Spleen (tissue), 11 donors: ENCODE data around the gene TRIO. TPM values are rescaled to one million over a fixed set of nuclear protein-coding genes. Genes with fewer than 3 reads are reported as not detected.

Source experiments
- DNase-seq: peaks from one replicate; pipeline ENCODE4 v3.0.0-alpha.2; 2020
- H3K27ac ChIP-seq, 8 donors: fragments of 200-600 bp; sonication (generic) in 7 of 8; 1 replicate in 4 of 8; 2 replicates in 4 of 8; pipeline versions ENCODE4 v1.5.0 to v1.8.0; 2016 to 2021; ENCODE audit warnings: inconsistent platforms in 4 of 8, mild to moderate bottlenecking in 4 of 8, moderate library complexity in 1 of 8
- H3K27me3 ChIP-seq, 7 donors: fragments of 200-600 bp; sonication (generic) in 6 of 7; replicated peaks in 1 of 7; 1 replicate in 4 of 7; 2 replicates in 3 of 7; pipeline versions ENCODE4 v1.5.0 to v1.8.0; 2016 to 2021; ENCODE audit warnings: inconsistent platforms in 3 of 7, mild to moderate bottlenecking in 1 of 7
- H3K36me3 ChIP-seq, 6 donors: fragments of 200-600 bp; sonication (generic) in 5 of 6; 1 replicate in 4 of 6; 2 replicates in 2 of 6; pipeline versions ENCODE4 v1.5.0 to v1.8.0; 2016 to 2021; ENCODE audit warnings: inconsistent platforms in 2 of 6
- H3K4me1 ChIP-seq, 6 donors: fragments of 200-600 bp; sonication (generic) in 5 of 6; 1 replicate in 3 of 6; 2 replicates in 3 of 6; pipeline versions ENCODE4 v1.5.0 to v1.8.0; 2016 to 2021; ENCODE audit warnings: inconsistent platforms in 3 of 6
- H3K4me3 ChIP-seq, 8 donors: fragments of 200-600 bp; sonication (generic) in 7 of 8; 1 replicate in 4 of 8; 2 replicates in 4 of 8; pipeline versions ENCODE4 v1.5.0 to v1.8.0; 2016 to 2021; ENCODE audit warnings: inconsistent platforms in 4 of 8, mild to moderate bottlenecking in 4 of 8, moderate library complexity in 2 of 8
- H3K9me3 ChIP-seq, 8 donors: fragments of 200-600 bp; sonication (generic) in 7 of 8; 1 replicate in 4 of 8; 2 replicates in 4 of 8; pipeline versions ENCODE4 v1.5.0 to v1.8.0; 2016 to 2021; ENCODE audit warnings: inconsistent platforms in 4 of 8
- POLR2A ChIP-seq, 3 donors: fragments of 450-650 bp; IDR thresholded peaks; one replicate each; pipeline ENCODE4 v1.5.1; 2017; ENCODE audit warnings: antibody characterized with exemption in 3 of 3, mild to moderate bottlenecking in 1 of 3
- POLR2AphosphoS5 ChIP-seq, 3 donors: sonication (generic); formaldehyde crosslinking; IDR thresholded peaks; one replicate each; pipeline ENCODE4 v1.5.1; 2017; ENCODE audit warnings: antibody characterized with exemption in 3 of 3
- WGBS, 5 donors: extraction: QIAGEN DNeasy Blood & Tissue Kit in 3 of 5; methylation state at CpG; one replicate each; pipeline versions ENCODE4 v1.1.5 to v1.1.7; 2013 to 2018; 5-methylcytosine and 5-hydroxymethylcytosine counted together
- intact Hi-C: fragments of 100-400 bp; cut with DNase I; formaldehyde crosslinking; loops from one replicate; pipeline ENCODE4 v1.15.0; 2023; ENCODE audit warnings: low total_unique reads
- polyA plus RNA-seq, 3 donors: library from polyadenylated mRNA; stranded (reverse); fragments of 200-250 nt; gene quantifications; one replicate each; pipeline ENCODE4 v1.2.1, GENCODE V29; 2013
- total RNA-seq, 7 donors: library from RNA; depleted of rRNA in 3 of 7; stranded (reverse); fragments of >200 nt in 3 of 7; fragmentation: NEBNext Ultra II Directional in 4 of 7; extraction: Animal tissue kit (Norgen Biotek cat#: 25700) in 4 of 7; gene quantifications; one replicate each; pipeline versions ENCODE4 v1.1.0 to v1.2.1, GENCODE V29; 2016 to 2021
- TF ChIP-seq, protein P1 (sequence below), 11 experiments: fragments of 200-600 bp in 7 of 11; fragments of 450-650 bp in 4 of 11; sonication (generic) in 4 of 11; IDR thresholded peaks in 8 of 11; conservative IDR thresholded peaks in 3 of 11; 1 replicate in 7 of 11; 2 replicates in 4 of 11; pipeline versions ENCODE4 v1.4.0 to v1.8.0; 2016 to 2021; ENCODE audit warnings: antibody characterized with exemption in 11 of 11, inconsistent platforms in 4 of 11, mild to moderate bottlenecking in 1 of 11
- donor health status: healthy with polysubstance abuse.
- donor health status: DM: no; HTN: no; CAD: no; lungs with moderate emphysema.
- donor health status: DM: no; HTN: no; CAD: no.
- donor health status: Bipolar disorder and iron deficiency.
- donor health status: healthy.
- donor health status: DM: no; HTN: no; CAD: no.
- donor health status: DM: yes; HTN: yes; CAD: no.

The TRIO gene
- total and polyA plus RNA-seq, 10 donors, result 21.5 to 280 (median 190) TPM

DNA sequence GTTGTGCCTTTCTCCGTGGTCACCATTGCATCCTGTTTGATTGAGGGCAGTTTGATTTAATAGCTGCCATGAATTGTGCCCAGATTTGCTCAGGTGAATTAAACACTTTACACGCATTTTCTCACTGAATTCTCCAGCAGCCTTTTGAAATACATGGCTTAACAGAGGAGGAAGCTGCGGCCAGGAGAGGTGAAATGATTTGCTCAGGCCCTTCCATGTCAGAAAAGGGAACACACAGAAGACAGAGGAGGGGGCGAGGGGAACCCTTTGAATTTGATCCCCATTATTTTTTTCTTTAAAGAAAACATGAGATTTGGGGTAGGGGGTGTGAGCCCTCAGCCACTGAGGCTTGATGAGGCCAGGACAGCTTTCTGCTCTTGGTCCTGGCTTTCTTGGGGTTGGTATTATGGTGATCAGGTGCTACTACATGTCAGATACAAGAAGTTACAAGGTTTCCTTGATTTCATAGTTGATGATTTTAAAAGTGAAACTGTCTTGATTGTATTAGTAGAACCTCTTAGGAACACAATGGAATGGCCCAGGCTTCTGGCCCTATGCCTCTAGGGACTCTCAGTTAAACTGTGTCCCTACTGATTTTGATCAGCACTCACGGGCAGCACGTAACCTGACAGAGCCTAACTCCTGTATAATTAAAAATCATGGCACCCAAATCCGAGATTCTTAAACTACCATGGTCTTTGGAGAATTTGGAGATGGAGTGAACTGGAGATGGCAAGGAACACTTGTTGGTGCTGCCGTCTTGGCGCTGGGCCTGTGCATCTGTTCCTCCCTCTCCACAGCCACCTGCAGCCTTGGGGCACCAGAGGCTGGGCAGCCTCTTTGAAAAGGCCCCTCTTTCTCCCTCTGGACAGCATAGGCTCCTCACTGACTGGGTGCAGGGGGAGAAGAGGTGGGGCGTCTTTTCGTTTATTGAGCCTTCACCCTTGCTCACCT is 107.9 kb downstream of the TRIO start:
- TF ChIP-seq POLR2AphosphoS5 (IDR thresholded peaks at IDR 0.05) (no peak), POLR2A (IDR thresholded peaks at IDR 0.05) (no peak)
- TF ChIP-seq, protein P1, sequence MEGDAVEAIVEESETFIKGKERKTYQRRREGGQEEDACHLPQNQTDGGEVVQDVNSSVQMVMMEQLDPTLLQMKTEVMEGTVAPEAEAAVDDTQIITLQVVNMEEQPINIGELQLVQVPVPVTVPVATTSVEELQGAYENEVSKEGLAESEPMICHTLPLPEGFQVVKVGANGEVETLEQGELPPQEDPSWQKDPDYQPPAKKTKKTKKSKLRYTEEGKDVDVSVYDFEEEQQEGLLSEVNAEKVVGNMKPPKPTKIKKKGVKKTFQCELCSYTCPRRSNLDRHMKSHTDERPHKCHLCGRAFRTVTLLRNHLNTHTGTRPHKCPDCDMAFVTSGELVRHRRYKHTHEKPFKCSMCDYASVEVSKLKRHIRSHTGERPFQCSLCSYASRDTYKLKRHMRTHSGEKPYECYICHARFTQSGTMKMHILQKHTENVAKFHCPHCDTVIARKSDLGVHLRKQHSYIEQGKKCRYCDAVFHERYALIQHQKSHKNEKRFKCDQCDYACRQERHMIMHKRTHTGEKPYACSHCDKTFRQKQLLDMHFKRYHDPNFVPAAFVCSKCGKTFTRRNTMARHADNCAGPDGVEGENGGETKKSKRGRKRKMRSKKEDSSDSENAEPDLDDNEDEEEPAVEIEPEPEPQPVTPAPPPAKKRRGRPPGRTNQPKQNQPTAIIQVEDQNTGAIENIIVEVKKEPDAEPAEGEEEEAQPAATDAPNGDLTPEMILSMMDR (IDR thresholded peaks at IDR 0.05 in 8 of 11, conservative IDR thresholded peaks at IDR 0.05 in 3 of 11), result no peak
- Histone ChIP-seq H3K4me1 (peaks cover 5 to 69% (median 29%) of the 10 kb centered on the region in 6 donors), H3K9me3 (peaks cover 0 to 25% (median 9%) of the 10 kb centered on the region in 8 donors), H3K4me3 (no peak overlapping the region), H3K36me3 (no peaks in the 10 kb centered on the region), H3K27ac (peak overlapping the region in 5 of 8 donors; percentile 22 to 65 (median 39)), H3K27me3 (no peaks in the 10 kb centered on the region)
- intact Hi-C loops, result no loop called here
- 62 to 71% (median 65%) methylated on average over 11 of the region's 11 CpGs for WGBS, 5 donors
- no peak for DNase-seq

DNA sequence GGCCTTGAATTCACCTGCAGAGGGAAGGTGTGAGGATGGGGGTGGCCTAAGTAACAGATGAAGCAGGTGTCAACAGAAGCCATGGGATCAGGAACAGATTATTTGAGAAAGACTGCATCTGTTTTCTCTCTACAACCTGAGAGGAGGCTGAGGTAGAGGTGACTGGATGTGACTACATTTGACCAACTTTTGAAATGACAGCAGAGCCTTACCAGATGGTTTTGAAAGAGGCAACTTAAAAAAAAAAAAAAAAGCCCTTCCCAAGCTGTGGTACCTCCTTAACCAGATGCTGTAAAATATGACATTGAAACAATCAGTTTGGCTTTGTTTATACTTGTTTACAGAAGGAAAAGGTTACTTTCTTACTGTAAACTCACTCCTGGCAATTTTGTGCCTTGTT is 108.6 kb downstream of the TRIO start:
- no peaks in the 10 kb centered on the region for H3K36me3 ChIP-seq
- H3K9me3 ChIP-seq, result peaks cover 0 to 29% (median 15%) of the 10 kb centered on the region in 8 donors
- H3K27me3 ChIP-seq, result no peaks in the 10 kb centered on the region
- intact Hi-C loops, result no loop called here
- H3K4me3 ChIP-seq, result no peak overlapping the region
- peak overlapping the region in 4 of 8 donors; percentile 22 to 65 (median 44) for H3K27ac ChIP-seq
- H3K4me1 ChIP-seq, result peaks cover 5 to 68% (median 29%) of the 10 kb centered on the region in 6 donors
- no peak for TF ChIP-seq POLR2A (IDR thresholded peaks at IDR 0.05)
- TF ChIP-seq, protein P1 (IDR thresholded peaks at IDR 0.05 in 8 of 11, conservative IDR thresholded peaks at IDR 0.05 in 3 of 11), result no peak
- no peak for TF ChIP-seq POLR2AphosphoS5 (IDR thresholded peaks at IDR 0.05)
- no peak for DNase-seq

DNA sequence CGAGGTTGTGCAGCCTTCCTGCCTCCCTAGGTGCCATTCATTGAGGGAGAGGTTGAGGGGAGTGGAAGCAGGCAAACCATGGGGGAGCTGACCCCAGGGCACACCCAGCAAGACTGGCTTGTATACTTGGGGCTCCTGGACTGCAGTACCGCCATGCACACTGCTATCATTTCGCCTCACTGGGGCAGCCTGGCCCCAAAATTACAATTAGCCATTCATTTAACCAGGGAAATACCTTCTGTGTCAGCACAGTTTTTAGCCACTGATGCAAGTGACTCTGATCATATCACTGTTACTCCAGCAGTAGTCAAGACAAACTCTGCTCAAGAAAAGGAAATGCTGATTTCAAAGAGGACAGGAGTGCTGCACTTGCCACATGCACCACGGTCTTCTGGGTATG is 109.7 kb downstream of the TRIO start:
- no peaks in the 10 kb centered on the region for H3K36me3 ChIP-seq
- H3K9me3 ChIP-seq, result peaks cover 0 to 29% (median 15%) of the 10 kb centered on the region in 8 donors
- DNase-seq, result no peak
- intact Hi-C loops, result no loop called here
- H3K4me3 ChIP-seq, result no peak overlapping the region
- 59 to 85% (median 84%) methylated on average over 2 to 4 of the region's 4 CpGs for WGBS, 5 donors
- H3K4me1 ChIP-seq, result peaks cover 5 to 78% (median 35%) of the 10 kb centered on the region in 6 donors
- H3K27me3 ChIP-seq, result no peaks in the 10 kb centered on the region
- H3K27ac ChIP-seq, result peak overlapping the region in 1 of 8 donors; percentile 50
- TF ChIP-seq, protein P1 (IDR thresholded peaks at IDR 0.05 in 8 of 11, conservative IDR thresholded peaks at IDR 0.05 in 3 of 11), result no peak
- no peak for TF ChIP-seq POLR2A (IDR thresholded peaks at IDR 0.05)
- no peak for TF ChIP-seq POLR2AphosphoS5 (IDR thresholded peaks at IDR 0.05)

DNA sequence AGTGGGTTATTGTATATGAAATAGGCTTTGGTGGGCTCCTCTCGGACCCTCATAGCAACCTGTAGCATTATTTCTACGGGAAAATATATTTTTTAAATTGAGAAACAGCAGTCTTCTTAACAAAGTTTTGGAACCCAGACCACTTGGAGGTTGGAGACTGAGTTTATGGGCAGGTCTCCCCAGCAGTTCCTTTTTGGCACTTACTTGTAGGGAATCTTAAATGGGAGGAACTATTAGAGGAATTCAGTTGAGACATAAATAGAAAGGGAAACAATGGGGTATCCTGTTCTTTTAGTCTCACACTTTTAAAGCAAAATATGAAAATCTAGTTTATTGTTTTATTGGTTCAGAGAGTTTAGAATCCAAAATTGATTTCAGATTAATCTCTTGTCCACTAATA is 111.5 kb downstream of the TRIO start:
- H3K27me3 ChIP-seq, result no peaks in the 10 kb centered on the region
- H3K4me3 ChIP-seq, result no peak overlapping the region
- intact Hi-C loops, result no loop called here
- WGBS, 5 donors, result 81 to 94% (median 86%) methylated on average over 2 of the region's 2 CpGs
- peaks cover 11 to 80% (median 46%) of the 10 kb centered on the region in 6 donors for H3K4me1 ChIP-seq
- H3K27ac ChIP-seq, result peak overlapping the region in 5 of 8 donors; percentile 7 to 42 (median 16)
- peaks cover 0 to 29% (median 15%) of the 10 kb centered on the region in 8 donors for H3K9me3 ChIP-seq
- DNase-seq, result no peak
- no peaks in the 10 kb centered on the region for H3K36me3 ChIP-seq
- TF ChIP-seq POLR2A (IDR thresholded peaks at IDR 0.05), result no peak
- no peak for TF ChIP-seq POLR2AphosphoS5 (IDR thresholded peaks at IDR 0.05)
- TF ChIP-seq, protein P1 (IDR thresholded peaks at IDR 0.05 in 8 of 11, conservative IDR thresholded peaks at IDR 0.05 in 3 of 11), result no peak
